HepG2 (cell line): Measurements from ENCODE around the gene SOWAHA. TPM values are rescaled to one million over a fixed set of nuclear protein-coding genes. Genes with fewer than 3 reads are reported as not detected.

Experiments
- ATM ChIP-seq: fragments of 450-650 bp; IDR thresholded peaks from 2 replicates; pipeline ENCODE4 v1.7.1; 2017; ENCODE audit warnings: mild to moderate bottlenecking, borderline replicate concordance
- EEA1 ChIP-seq: sonication (generic); formaldehyde crosslinking; IDR thresholded peaks from 2 replicates; pipeline ENCODE4 v1.5.1; 2020; ENCODE audit warnings: mild to moderate bottlenecking, missing genetic modification reagents, borderline replicate concordance
- EHMT2 ChIP-seq: fragments of 200-600 bp; sonication (generic); IDR thresholded peaks from 2 replicates; pipeline ENCODE4 v1.7.0; 2017; ENCODE audit warnings: antibody characterized with exemption, low read depth, low read length, borderline replicate concordance
- HDAC2 ChIP-seq: sonication (generic); formaldehyde crosslinking; IDR thresholded peaks from 2 replicates; pipeline ENCODE4 v1.4.0; 2020; ENCODE audit warnings: missing genetic modification reagents
- KDM5A ChIP-seq: fragments of 200-600 bp; sonication (generic); IDR thresholded peaks from 2 replicates; pipeline ENCODE4 v1.7.0; 2018; ENCODE audit warnings: antibody characterized with exemption, mild to moderate bottlenecking, low read length, borderline replicate concordance
- KDM5B ChIP-seq: sonication (generic); formaldehyde crosslinking; IDR thresholded peaks from 2 replicates; pipeline ENCODE4 v1.4.0; 2020; ENCODE audit warnings: missing genetic modification reagents, mild to moderate bottlenecking, borderline replicate concordance
- MTA1 ChIP-seq: sonication (generic); formaldehyde crosslinking; IDR thresholded peaks from 2 replicates; pipeline ENCODE4 v1.4.0; 2020; ENCODE audit warnings: missing genetic modification reagents, mild to moderate bottlenecking, borderline replicate concordance
- PAX8 ChIP-seq: sonication (generic); formaldehyde crosslinking; IDR thresholded peaks from 2 replicates; pipeline ENCODE4 v1.8.0; 2022; ENCODE audit warnings: mild to moderate bottlenecking, missing genetic modification reagents, borderline replicate concordance
- SRY ChIP-seq: sonication (generic); formaldehyde crosslinking; IDR thresholded peaks from 2 replicates; pipeline ENCODE4 v1.8.0; 2022; ENCODE audit warnings: mild to moderate bottlenecking, missing genetic modification reagents
- STAG1 ChIP-seq: sonication (generic); formaldehyde crosslinking; IDR thresholded peaks from 2 replicates; pipeline ENCODE4 v1.4.0; 2020; ENCODE audit warnings: missing genetic modification reagents
- ZBTB26 ChIP-seq: IDR thresholded peaks from 2 replicates; pipeline ENCODE4 v1.6.1; 2016; ENCODE audit warnings: missing compliant biosample characterization, missing genetic modification reagents, borderline replicate concordance
- ZBTB39 ChIP-seq: sonication (generic); formaldehyde crosslinking; IDR thresholded peaks from 2 replicates; pipeline ENCODE4 v1.5.0; 2020; ENCODE audit warnings: missing genetic modification reagents
- ZIK1 ChIP-seq: sonication (generic); formaldehyde crosslinking; IDR thresholded peaks from 2 replicates; pipeline ENCODE4 v1.5.0; 2020; ENCODE audit warnings: mild to moderate bottlenecking, low read depth, missing genetic modification reagents, borderline replicate concordance
- ZNF709 ChIP-seq: sonication (generic); formaldehyde crosslinking; IDR thresholded peaks from 2 replicates; pipeline ENCODE4 v1.5.0; 2020; ENCODE audit warnings: mild to moderate bottlenecking, missing genetic modification reagents
- ZNF749 ChIP-seq: sonication (generic); formaldehyde crosslinking; IDR thresholded peaks from 2 replicates; pipeline ENCODE4 v1.8.0; 2022; ENCODE audit warnings: mild to moderate bottlenecking, missing genetic modification reagents, moderate library complexity, borderline replicate concordance
- ZNF891 ChIP-seq: sonication (generic); formaldehyde crosslinking; IDR thresholded peaks from 2 replicates; pipeline ENCODE4 v1.5.0; 2020; ENCODE audit warnings: mild to moderate bottlenecking, missing genetic modification reagents
- polyA plus RNA-seq, 8 experiments: library from polyadenylated mRNA; depleted of rRNA in 3 of 8; stranded (reverse) in 7 of 8; unstranded in 1 of 8; fragments of >200 nt; fragmentation: Illumina TruSeq in 4 of 8; extraction: Trizol in 4 of 8; gene quantifications; 2 replicates each; pipeline versions ENCODE4 v1.2.1 to v1.2.3, GENCODE V29; 2011 to 2016; ENCODE audit warnings: low read depth in 4 of 8, missing spikeins in 1 of 8, mixed read lengths in 1 of 8; ENCODE audit not compliant: insufficient read depth in 1 of 8
- total RNA-seq, 5 experiments: library from RNA; depleted of rRNA; stranded (reverse); fragments of >200 nt; fragmentation: Illumina TruSeq; extraction: Trizol; gene quantifications; 2 replicates each; pipeline ENCODE4 v1.2.3, GENCODE V29; 2016; ENCODE audit warnings: low read depth in 1 of 5
- TF ChIP-seq, protein P1 (sequence below): sonication (generic); formaldehyde crosslinking; IDR thresholded peaks from 2 replicates; pipeline ENCODE4 v1.8.1; 2023; ENCODE audit warnings: mild to moderate bottlenecking, missing genetic modification reagents, borderline replicate concordance
- TF ChIP-seq, protein P2 (sequence below): sonication (generic); formaldehyde crosslinking; IDR thresholded peaks from 2 replicates; pipeline ENCODE4 v1.8.1; 2023; ENCODE audit warnings: mild to moderate bottlenecking, inconsistent platforms, moderate library complexity, missing genetic modification reagents, borderline replicate concordance
- TF ChIP-seq, protein P3 (sequence below): sonication (generic); formaldehyde crosslinking; IDR thresholded peaks from 2 replicates; pipeline ENCODE4 v1.4.0; 2020; ENCODE audit warnings: low read depth, missing genetic modification reagents

Gene SOWAHA
- total and polyA plus RNA-seq, 2 of the 13 experiments (the other 11 are each of a cell fraction or from before 2014, with no cell fraction given): 0.95 to 1.9 TPM

GRCh38 chr5:132777209-132778069 is 35.7 kb upstream of the SOWAHA start, which contains the start of gene SEPTIN8 (continued):
- no peak for TF ChIP-seq PAX8 (CRISPR knock-in tag)
- TF ChIP-seq ZNF709 (CRISPR knock-in tag): 0 out of 2 replicates have a peak, but pooled peaks have one; percentile 40
- TF ChIP-seq MTA1 (CRISPR knock-in tag): no peak
- no peak for TF ChIP-seq ZBTB26 (CRISPR knock-in tag)
- TF ChIP-seq ZIK1 (CRISPR knock-in tag): 0 out of 2 replicates have a peak, but pooled peaks have one; percentile 54
- no peak for TF ChIP-seq KDM5A
- no peak for TF ChIP-seq SRY (CRISPR knock-in tag)
- no peak for TF ChIP-seq ZBTB39
- no peak for TF ChIP-seq HDAC2 (CRISPR knock-in tag)
- no peak for TF ChIP-seq ZNF891 (CRISPR knock-in tag)
- TF ChIP-seq, protein P1, sequence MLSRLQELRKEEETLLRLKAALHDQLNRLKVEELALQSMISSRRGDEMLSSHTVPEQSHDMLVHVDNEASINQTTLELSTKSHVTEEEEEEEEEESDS (CRISPR knock-in tag): no peak
- no peak for TF ChIP-seq ATM
- no peak for TF ChIP-seq EEA1 (CRISPR knock-in tag)
- TF ChIP-seq, protein P2, sequence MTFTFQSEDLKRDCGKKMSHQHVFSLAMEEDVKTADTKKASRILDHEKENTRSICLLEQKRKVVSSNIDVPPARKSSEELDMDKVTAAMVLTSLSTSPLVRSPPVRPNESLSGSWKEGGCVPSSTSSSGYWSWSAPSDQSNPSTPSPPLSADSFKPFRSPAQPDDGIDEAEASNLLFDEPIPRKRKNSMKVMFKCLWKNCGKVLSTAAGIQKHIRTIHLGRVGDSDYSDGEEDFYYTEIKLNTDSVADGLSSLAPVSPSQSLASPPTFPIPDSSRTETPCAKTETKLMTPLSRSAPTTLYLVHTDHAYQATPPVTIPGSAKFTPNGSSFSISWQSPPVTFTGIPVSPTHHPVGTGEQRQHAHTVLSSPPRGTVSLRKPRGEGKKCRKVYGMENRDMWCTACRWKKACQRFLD (CRISPR knock-in tag): peak; percentile 34; the same call in 1 of the 2 replicates
- no peak for TF ChIP-seq STAG1 (CRISPR knock-in tag)
- TF ChIP-seq KDM5B (CRISPR knock-in tag): peak; percentile 47; the same call in 1 of the 2 replicates
- no peak for TF ChIP-seq ZNF749 (CRISPR knock-in tag)
- no peak for TF ChIP-seq EHMT2
- TF ChIP-seq, protein P3, sequence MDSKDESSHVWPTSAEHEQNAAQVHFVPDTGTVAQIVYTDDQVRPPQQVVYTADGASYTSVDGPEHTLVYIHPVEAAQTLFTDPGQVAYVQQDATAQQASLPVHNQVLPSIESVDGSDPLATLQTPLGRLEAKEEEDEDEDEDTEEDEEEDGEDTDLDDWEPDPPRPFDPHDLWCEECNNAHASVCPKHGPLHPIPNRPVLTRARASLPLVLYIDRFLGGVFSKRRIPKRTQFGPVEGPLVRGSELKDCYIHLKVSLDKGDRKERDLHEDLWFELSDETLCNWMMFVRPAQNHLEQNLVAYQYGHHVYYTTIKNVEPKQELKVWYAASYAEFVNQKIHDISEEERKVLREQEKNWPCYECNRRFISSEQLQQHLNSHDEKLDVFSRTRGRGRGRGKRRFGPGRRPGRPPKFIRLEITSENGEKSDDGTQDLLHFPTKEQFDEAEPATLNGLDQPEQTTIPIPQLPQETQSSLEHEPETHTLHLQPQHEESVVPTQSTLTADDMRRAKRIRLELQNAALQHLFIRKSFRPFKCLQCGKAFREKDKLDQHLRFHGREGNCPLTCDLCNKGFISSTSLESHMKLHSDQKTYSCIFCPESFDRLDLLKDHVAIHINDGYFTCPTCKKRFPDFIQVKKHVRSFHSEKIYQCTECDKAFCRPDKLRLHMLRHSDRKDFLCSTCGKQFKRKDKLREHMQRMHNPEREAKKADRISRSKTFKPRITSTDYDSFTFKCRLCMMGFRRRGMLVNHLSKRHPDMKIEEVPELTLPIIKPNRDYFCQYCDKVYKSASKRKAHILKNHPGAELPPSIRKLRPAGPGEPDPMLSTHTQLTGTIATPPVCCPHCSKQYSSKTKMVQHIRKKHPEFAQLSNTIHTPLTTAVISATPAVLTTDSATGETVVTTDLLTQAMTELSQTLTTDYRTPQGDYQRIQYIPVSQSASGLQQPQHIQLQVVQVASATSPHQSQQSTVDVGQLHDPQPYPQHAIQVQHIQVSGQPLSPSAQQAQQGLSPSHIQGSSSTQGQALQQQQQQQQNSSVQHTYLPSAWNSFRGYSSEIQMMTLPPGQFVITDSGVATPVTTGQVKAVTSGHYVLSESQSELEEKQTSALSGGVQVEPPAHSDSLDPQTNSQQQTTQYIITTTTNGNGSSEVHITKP (CRISPR knock-in tag): no peak
